CD4-positive, alpha-beta T cell (primary cell): ENCODE measurements around the gene DNM1. TPM values are rescaled to one million over a fixed set of nuclear protein-coding genes. Genes with fewer than 3 reads are reported as not detected.

ENCODE experiments used
- ATAC-seq: fragments of 200-7000 bp; cut with Tn5 transposase; one replicate; pipeline ENCODE4 v1.10.0; 2022; ENCODE audit warnings: mild to moderate bottlenecking; ENCODE audit not compliant: poor library complexity
- CTCF ChIA-PET: fragments of 350-600 bp; sonication (Branson Sonifier 250); formaldehyde crosslinking; loops from one replicate; lab custom pipeline; 2021; ENCODE audit warnings: antibody characterized with exemption, inconsistent platforms; lab: Charles Lee
- POLR2A ChIA-PET: fragments of 350-600 bp; sonication (Branson Sonifier 250); formaldehyde crosslinking; loops from one replicate; lab custom pipeline; 2021; ENCODE audit warnings: antibody characterized with exemption, inconsistent platforms; lab: Charles Lee
- DNase-seq, 14 experiments: peaks; one replicate each; pipeline ENCODE4 v3.0.0-alpha.2; 2013 to 2020; ENCODE audit warnings: mixed read lengths in 2 of 14
- H3K27ac ChIP-seq, 2 donors: one replicate each; pipeline versions ENCODE4 v1.5.1 to v1.7.0; 2013; ENCODE audit warnings: low read length in 2 of 2, low read depth in 1 of 2, mild to moderate bottlenecking in 1 of 2
- H3K27me3 ChIP-seq, 2 experiments: 1 replicate in 1 of 2; 2 replicates in 1 of 2; pipeline versions ENCODE4 v1.6.1 to v1.7.0; 2013; ENCODE audit warnings: low read length in 2 of 2, control low read depth in 1 of 2, mild to moderate bottlenecking in 1 of 2, moderate library complexity in 1 of 2; ENCODE audit not compliant: insufficient read depth in 2 of 2, control insufficient read depth in 1 of 2
- H3K36me3 ChIP-seq: one replicate; pipeline ENCODE4 v1.6.1; 2013; ENCODE audit warnings: low read length, control low read depth; ENCODE audit not compliant: insufficient read depth
- H3K4me1 ChIP-seq: one replicate; pipeline ENCODE4 v1.6.1; 2013; ENCODE audit warnings: low read length, control low read depth; ENCODE audit not compliant: insufficient read depth
- H3K4me3 ChIP-seq: one replicate; pipeline ENCODE4 v1.5.1; 2013; ENCODE audit warnings: mild to moderate bottlenecking, low read length, moderate library complexity
- H3K9me3 ChIP-seq, 2 experiments: 1 replicate in 1 of 2; 2 replicates in 1 of 2; pipeline versions ENCODE4 v1.6.1 to v1.7.0; 2013; ENCODE audit warnings: low read length in 2 of 2, mild to moderate bottlenecking in 2 of 2, control low read depth in 1 of 2, moderate library complexity in 1 of 2; ENCODE audit not compliant: control insufficient read depth in 1 of 2, insufficient read depth in 1 of 2
- H3K27ac Mint-ChIP-seq: one replicate; pipeline ENCODE4 v1.8.0; 2020; ENCODE audit warnings: mixed read lengths
- H3K27me3 Mint-ChIP-seq: one replicate; pipeline ENCODE4 v1.8.0; 2021; ENCODE audit warnings: mixed read lengths
- H3K36me3 Mint-ChIP-seq: one replicate; pipeline ENCODE4 v1.8.0; 2021; ENCODE audit warnings: low read depth, mixed read lengths
- H3K4me1 Mint-ChIP-seq: one replicate; pipeline ENCODE4 v1.8.0; 2021; ENCODE audit warnings: low read depth, mixed read lengths
- H3K4me3 Mint-ChIP-seq: one replicate; pipeline ENCODE4 v1.8.0; 2020; ENCODE audit warnings: mild to moderate bottlenecking, mixed read lengths
- H3K9me3 Mint-ChIP-seq: one replicate; pipeline ENCODE4 v1.8.0; 2020; ENCODE audit warnings: mixed read lengths
- intact Hi-C, 2 experiments: fragments of 100-400 bp; cut with DNase I in 1 of 2; cut with micrococcal nuclease in 1 of 2; formaldehyde crosslinking; loops; one replicate each; pipeline versions ENCODE4 v1.15.1 to v1.9.0; 2023 to 2025; cut with DNase I, micrococcal nuclease
- total RNA-seq, 174 experiments: library from RNA in 2 of 174; stranded (reverse) in 2 of 174; gene quantifications; one replicate each; pipeline ENCODE4 v1.2.3 and lab custom pipeline; 2021 to 2026
- TF ChIP-seq, protein P1 (sequence below): fragments of 200-600 bp; IDR thresholded peaks from one replicate; pipeline ENCODE4 v1.8.0; 2022; ENCODE audit warnings: antibody characterized with exemption, mild to moderate bottlenecking

Gene DNM1
- total RNA-seq, 2 experiments from 2014 or later, result 1.8 to 2.5 TPM

DNA sequence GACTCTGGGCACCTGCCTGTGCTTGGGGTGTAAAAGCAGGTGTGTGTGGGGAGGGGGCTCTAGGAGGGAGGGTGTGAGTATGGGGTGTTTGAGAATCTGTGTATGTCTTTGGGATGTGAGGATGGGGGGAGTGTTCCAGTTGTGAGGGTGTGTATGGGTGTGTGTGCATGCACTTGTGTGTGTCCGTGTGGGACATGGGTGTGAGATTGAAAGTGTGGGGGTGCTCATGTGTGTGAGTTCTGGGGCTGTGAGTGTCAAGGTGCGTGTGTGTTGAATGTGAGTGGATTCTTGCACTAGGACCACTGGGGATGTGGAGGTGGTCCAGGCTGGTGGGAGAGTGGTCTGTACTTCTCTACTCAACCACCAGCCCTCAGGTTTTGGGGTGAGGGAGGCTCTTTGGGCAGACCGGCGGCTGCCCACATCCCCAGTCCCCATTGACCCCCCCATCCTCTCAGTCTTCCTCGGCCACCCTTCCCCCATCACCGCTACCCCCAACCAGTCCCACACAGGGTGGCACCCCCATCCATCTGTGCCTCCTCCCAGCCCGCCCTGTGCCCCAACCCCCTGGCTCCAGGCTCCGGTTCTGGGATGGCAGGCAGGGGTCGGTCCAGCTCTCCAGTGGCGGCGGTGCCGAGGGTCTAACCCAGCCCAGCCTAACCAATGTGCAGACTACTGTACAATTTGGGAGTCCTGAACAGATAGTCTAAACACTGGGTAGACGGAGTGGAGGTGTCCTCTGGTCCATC, 41.1 kb downstream of the DNM1 start:
- Mint-ChIP-seq H3K27ac (no peak overlapping the region), H3K4me1 (no peaks in the 10 kb centered on the region), H3K36me3 (no peaks in the 10 kb centered on the region), H3K27me3 (peaks cover 38% of the 10 kb centered on the region), H3K9me3 (no peaks in the 10 kb centered on the region), H3K4me3 (no peak overlapping the region)
- no peak overlapping the region for H3K4me3 ChIP-seq
- H3K27ac ChIP-seq, result no peak overlapping the region
- peaks cover 11 to 20% of the 10 kb centered on the region in 2 experiments for H3K27me3 ChIP-seq
- DNase-seq, result peak in 1 of 14 experiments; percentile 18
- H3K4me1 ChIP-seq, result peaks cover 3% of the 10 kb centered on the region
- H3K36me3 ChIP-seq, result no peaks in the 10 kb centered on the region
- intact Hi-C loops, result no loop called here
- no peak for ATAC-seq
- CTCF ChIA-PET, result interaction anchor here (0.5 kb wide), 1 partner anchor 33 kb away, joined by 4 read pairs; no protein-coding TSS in a partner anchor
- TF ChIP-seq, protein P1, sequence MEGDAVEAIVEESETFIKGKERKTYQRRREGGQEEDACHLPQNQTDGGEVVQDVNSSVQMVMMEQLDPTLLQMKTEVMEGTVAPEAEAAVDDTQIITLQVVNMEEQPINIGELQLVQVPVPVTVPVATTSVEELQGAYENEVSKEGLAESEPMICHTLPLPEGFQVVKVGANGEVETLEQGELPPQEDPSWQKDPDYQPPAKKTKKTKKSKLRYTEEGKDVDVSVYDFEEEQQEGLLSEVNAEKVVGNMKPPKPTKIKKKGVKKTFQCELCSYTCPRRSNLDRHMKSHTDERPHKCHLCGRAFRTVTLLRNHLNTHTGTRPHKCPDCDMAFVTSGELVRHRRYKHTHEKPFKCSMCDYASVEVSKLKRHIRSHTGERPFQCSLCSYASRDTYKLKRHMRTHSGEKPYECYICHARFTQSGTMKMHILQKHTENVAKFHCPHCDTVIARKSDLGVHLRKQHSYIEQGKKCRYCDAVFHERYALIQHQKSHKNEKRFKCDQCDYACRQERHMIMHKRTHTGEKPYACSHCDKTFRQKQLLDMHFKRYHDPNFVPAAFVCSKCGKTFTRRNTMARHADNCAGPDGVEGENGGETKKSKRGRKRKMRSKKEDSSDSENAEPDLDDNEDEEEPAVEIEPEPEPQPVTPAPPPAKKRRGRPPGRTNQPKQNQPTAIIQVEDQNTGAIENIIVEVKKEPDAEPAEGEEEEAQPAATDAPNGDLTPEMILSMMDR, result no peak
- no peaks in the 10 kb centered on the region for H3K9me3 ChIP-seq
- POLR2A ChIA-PET, result no interaction called here

DNA sequence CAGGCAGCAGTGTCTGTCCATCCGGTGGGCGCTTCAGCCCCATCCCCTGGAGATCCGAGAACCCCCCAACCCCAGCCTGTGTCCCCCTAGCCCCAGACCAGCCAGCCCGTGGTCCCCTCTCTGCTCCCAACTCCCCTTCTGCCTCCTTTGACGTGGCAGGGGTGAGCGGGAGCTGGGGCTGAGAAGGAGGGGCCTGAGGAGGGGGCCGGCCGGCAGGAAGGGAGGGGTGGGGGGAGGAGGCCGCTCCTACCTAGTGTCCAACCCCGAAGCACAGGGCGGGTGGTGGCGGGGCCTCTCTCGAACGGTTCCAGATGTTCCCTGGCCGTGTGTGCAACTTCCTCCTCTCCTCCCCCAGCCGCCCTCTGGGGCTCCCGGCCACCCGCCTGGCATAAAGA, 41.7 kb downstream of the DNM1 start:
- no peaks in the 10 kb centered on the region for H3K9me3 Mint-ChIP-seq
- H3K4me3 Mint-ChIP-seq, result no peak overlapping the region
- ChIA-PET CTCF (no interaction called here), POLR2A (no interaction called here)
- Histone ChIP-seq H3K27me3 (peaks cover 11 to 20% of the 10 kb centered on the region in 2 experiments), H3K9me3 (no peaks in the 10 kb centered on the region), H3K27ac (no peak overlapping the region), H3K4me3 (no peak overlapping the region), H3K4me1 (peaks cover 6% of the 10 kb centered on the region), H3K36me3 (no peaks in the 10 kb centered on the region)
- peaks cover 4% of the 10 kb centered on the region for H3K4me1 Mint-ChIP-seq
- H3K27me3 Mint-ChIP-seq, result peaks cover 38% of the 10 kb centered on the region
- ATAC-seq, result no peak
- TF ChIP-seq, protein P1, result no peak
- DNase-seq, result peak in 2 of 14 experiments; percentile 10 to 34
- intact Hi-C loops, result no loop called here
- H3K27ac Mint-ChIP-seq, result no peak overlapping the region
- no peaks in the 10 kb centered on the region for H3K36me3 Mint-ChIP-seq

DNA sequence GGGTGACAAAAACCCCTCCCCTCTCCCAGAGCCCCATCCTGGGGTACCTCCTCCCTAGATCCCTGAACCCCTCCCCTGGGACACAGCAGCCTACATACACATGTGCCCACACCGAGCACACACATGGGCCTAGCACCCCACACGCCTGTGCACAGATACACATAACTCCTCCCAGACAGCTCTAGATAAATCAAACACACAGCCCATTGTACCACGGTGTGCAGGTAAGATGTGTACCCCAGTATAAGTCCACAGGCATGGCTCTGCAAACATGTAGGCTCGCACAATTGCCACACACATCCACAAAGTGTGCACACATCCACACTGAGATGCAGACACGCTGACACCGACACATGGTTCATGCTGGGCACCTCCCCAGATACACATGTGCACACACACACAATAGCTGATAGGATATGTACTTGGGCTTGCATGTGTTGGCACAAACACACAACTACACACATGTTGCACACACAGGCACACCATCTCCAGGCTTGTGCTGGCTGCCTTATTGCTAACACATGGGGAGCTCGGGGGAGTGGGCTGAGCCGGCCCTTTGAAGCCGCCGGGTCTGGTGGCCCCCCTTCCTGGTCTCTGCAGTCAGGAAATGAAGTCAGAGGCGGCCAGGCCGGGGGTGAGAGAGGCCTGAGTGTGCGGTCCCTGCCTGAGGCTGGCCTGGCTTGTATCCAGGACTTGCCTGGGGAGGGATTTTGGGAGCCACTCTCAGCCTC, 42.4 kb downstream of the DNM1 start:
- CTCF ChIA-PET, result no interaction called here
- H3K9me3 ChIP-seq, result no peaks in the 10 kb centered on the region
- Mint-ChIP-seq H3K36me3 (no peaks in the 10 kb centered on the region), H3K9me3 (no peaks in the 10 kb centered on the region), H3K27ac (no peak overlapping the region), H3K27me3 (peaks cover 35% of the 10 kb centered on the region), H3K4me3 (no peak overlapping the region), H3K4me1 (peaks cover 7% of the 10 kb centered on the region)
- TF ChIP-seq, protein P1, result no peak
- no peaks in the 10 kb centered on the region for H3K36me3 ChIP-seq
- ATAC-seq, result no peak
- no peak overlapping the region for H3K27ac ChIP-seq
- peaks cover 11 to 20% of the 10 kb centered on the region in 2 experiments for H3K27me3 ChIP-seq
- peaks cover 10% of the 10 kb centered on the region for H3K4me1 ChIP-seq
- no peak overlapping the region for H3K4me3 ChIP-seq
- intact Hi-C loops, result no loop called here
- POLR2A ChIA-PET, result no interaction called here
- DNase-seq, result no peak
